Neural progenitor cell (in vitro differentiated cells): ENCODE results near the gene COL20A1.

Experiments used
- EZH2 ChIP-seq: fragments of 200-600 bp; sonication (generic); IDR thresholded peaks from 2 replicates; pipeline ENCODE4 v1.6.1; 2017; ENCODE audit warnings: antibody characterized with exemption, mild to moderate bottlenecking, moderate library complexity
- EZH2phosphoT487 ChIP-seq: fragments of 200-600 bp; sonication (generic); IDR thresholded peaks from 2 replicates; pipeline ENCODE4 v1.6.1; 2017; ENCODE audit warnings: antibody characterized with exemption
- TF ChIP-seq, protein P1 (sequence below): fragments of 200-600 bp; sonication (generic); IDR thresholded peaks from 2 replicates; pipeline ENCODE4 v1.5.1; 2017; ENCODE audit warnings: antibody characterized with exemption, mild to moderate bottlenecking

DNA sequence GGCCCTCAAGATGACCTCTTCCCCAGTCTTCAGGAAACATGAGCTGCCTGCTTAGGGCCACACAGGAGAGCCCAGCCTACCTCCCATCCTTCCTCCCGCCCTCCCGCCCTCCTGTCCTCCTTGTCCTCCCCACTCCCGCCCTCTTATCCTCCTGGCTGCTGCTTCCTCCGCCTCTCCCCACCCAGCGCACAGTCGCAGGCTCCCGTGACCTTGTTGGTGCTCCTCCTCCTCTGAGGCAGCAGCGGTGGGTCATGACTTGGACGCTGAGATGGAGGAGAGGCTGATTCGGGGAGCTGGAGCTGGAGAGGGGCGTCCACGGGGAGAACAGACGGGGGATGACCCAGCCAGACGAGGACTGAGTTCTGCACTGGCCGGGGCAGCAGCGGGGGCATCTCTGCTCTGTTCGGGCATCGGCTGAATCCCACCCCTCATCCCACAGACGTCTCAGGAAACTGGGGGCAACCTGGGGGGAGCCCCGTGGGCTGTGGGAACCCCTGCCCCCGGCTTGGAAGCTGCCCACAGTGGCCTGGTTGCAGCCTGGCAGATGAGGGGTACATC is 35.8 kb downstream of the COL20A1 start:
- TF ChIP-seq, protein P1, sequence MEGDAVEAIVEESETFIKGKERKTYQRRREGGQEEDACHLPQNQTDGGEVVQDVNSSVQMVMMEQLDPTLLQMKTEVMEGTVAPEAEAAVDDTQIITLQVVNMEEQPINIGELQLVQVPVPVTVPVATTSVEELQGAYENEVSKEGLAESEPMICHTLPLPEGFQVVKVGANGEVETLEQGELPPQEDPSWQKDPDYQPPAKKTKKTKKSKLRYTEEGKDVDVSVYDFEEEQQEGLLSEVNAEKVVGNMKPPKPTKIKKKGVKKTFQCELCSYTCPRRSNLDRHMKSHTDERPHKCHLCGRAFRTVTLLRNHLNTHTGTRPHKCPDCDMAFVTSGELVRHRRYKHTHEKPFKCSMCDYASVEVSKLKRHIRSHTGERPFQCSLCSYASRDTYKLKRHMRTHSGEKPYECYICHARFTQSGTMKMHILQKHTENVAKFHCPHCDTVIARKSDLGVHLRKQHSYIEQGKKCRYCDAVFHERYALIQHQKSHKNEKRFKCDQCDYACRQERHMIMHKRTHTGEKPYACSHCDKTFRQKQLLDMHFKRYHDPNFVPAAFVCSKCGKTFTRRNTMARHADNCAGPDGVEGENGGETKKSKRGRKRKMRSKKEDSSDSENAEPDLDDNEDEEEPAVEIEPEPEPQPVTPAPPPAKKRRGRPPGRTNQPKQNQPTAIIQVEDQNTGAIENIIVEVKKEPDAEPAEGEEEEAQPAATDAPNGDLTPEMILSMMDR: no peak
- TF ChIP-seq EZH2 (no peak), EZH2phosphoT487 (no peak)
